Tibial nerve (tissue), 4 donors: ENCODE measurements around the gene CNP.

Experiments used
- CTCF ChIP-seq, 5 experiments: fragments of 200-600 bp in 3 of 5; fragments of 450-650 bp in 2 of 5; sonication (generic) in 3 of 5; IDR thresholded peaks; one replicate each; pipeline ENCODE4 v1.5.1; 2016 to 2019; ENCODE audit warnings: antibody characterized with exemption in 5 of 5, mild to moderate bottlenecking in 3 of 5, moderate library complexity in 2 of 5
- EP300 ChIP-seq, 2 donors: sonication (generic); formaldehyde crosslinking; IDR thresholded peaks; one replicate each; pipeline ENCODE4 v1.6.1; 2017; ENCODE audit warnings: antibody characterized with exemption in 2 of 2, mild to moderate bottlenecking in 1 of 2

DNA sequence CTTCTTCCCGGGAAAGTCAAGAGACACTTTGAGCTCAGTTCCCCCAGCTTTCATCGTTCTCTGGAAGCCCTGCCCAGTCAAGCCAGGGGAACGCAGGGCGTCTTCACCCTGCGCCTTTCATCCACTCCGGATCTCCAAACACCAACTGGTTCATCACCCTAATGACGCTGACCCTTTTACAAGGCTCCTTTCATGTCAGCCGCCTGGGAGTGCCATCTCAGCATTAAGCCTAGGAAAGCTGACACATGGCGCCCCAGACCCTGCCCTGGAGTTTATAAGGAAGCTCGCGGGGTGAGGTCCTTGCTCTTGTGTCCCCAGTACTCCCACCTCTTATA is 51.2 kb downstream of the CNP start:
- no peak for TF ChIP-seq EP300 (IDR thresholded peaks at IDR 0.05)
- no peak for TF ChIP-seq CTCF (IDR thresholded peaks at IDR 0.05)
